ENCODE results near the gene KRT28. TPM values are rescaled to one million over a fixed set of nuclear protein-coding genes. Genes with fewer than 3 reads are reported as not detected.

KRT28 gene
- total and polyA plus RNA-seq, 2 donors (not counting 1 experiment from before 2014, with no cell fraction given), result not detected

GRCh38 chr17:40844671-40845107 is 44.9 kb upstream of the KRT28 start:
- Histone ChIP-seq H3K36me3 (ENCODE audit: control insufficient read depth, insufficient read depth, low read length) (no peaks in the 10 kb centered on the region), H3K4me1 (ENCODE audit: control insufficient read depth, extremely low read depth, insufficient read depth, low read length) (no peaks in the 10 kb centered on the region), H3K27ac (ENCODE audit: insufficient read depth, low read length) (no peak overlapping the region), H4K20me1 (ENCODE audit: control insufficient read depth, extremely low read depth, insufficient read depth, low read length) (no peaks in the 10 kb centered on the region), H3K27me3 (ENCODE audit: control insufficient read depth, insufficient read depth, low read length) (no peaks in the 10 kb centered on the region), H3K4me3 (replicated peaks in 1 of 4; ENCODE audit: control extremely low read depth in 1 of 4, insufficient read depth in 1 of 4, low read depth in 3 of 4, low read length in 4 of 4) (no peak overlapping the region), H3K9ac (ENCODE audit: insufficient read depth, low read length) (no peak overlapping the region), H2AFZ (ENCODE audit: low read length) (no peak overlapping the region), H3K79me2 (ENCODE audit: control insufficient read depth, insufficient read depth, low read length) (no peaks in the 10 kb centered on the region), H3K9me3 (ENCODE audit: control insufficient read depth, insufficient read depth, low read depth, low read length) (no peaks in the 10 kb centered on the region), H3K4me2 (ENCODE audit: extremely low read depth, insufficient read depth, low read length) (no peak overlapping the region)
- DNase-seq (ENCODE audit: low read depth in 2 of 2), result no peak
- TF ChIP-seq EZH2 (IDR thresholded peaks at IDR 0.05; ENCODE audit: low read length, missing control alignments), result no peak
- no peak for TF ChIP-seq CTCF (conservative IDR thresholded peaks at IDR 0.05 in 1 of 2, IDR thresholded peaks at IDR 0.05 in 1 of 2; ENCODE audit: low read depth in 1 of 2, low read length in 2 of 2)

GRCh38 chr17:40843242-40843641 is 43.5 kb upstream of the KRT28 start:
- H4K20me1 ChIP-seq (ENCODE audit: control insufficient read depth, extremely low read depth, insufficient read depth, low read length), result no peaks in the 10 kb centered on the region
- no peak for TF ChIP-seq CTCF (conservative IDR thresholded peaks at IDR 0.05 in 1 of 2, IDR thresholded peaks at IDR 0.05 in 1 of 2; ENCODE audit: low read depth in 1 of 2, low read length in 2 of 2)
- TF ChIP-seq EZH2 (IDR thresholded peaks at IDR 0.05; ENCODE audit: low read length, missing control alignments), result no peak
- H2AFZ ChIP-seq (ENCODE audit: low read length), result no peak overlapping the region
- no peaks in the 10 kb centered on the region for H3K27me3 ChIP-seq (ENCODE audit: control insufficient read depth, insufficient read depth, low read length)
- H3K4me1 ChIP-seq (ENCODE audit: control insufficient read depth, extremely low read depth, insufficient read depth, low read length), result no peaks in the 10 kb centered on the region
- H3K9me3 ChIP-seq (ENCODE audit: control insufficient read depth, insufficient read depth, low read depth, low read length), result no peaks in the 10 kb centered on the region
- DNase-seq (ENCODE audit: low read depth in 2 of 2), result no peak
- no peak overlapping the region for H3K9ac ChIP-seq (ENCODE audit: insufficient read depth, low read length)
- no peak overlapping the region for H3K4me2 ChIP-seq (ENCODE audit: extremely low read depth, insufficient read depth, low read length)
- H3K4me3 ChIP-seq (replicated peaks in 1 of 4; ENCODE audit: control extremely low read depth in 1 of 4, insufficient read depth in 1 of 4, low read depth in 3 of 4, low read length in 4 of 4), result no peak overlapping the region
- no peaks in the 10 kb centered on the region for H3K79me2 ChIP-seq (ENCODE audit: control insufficient read depth, insufficient read depth, low read length)
- no peak overlapping the region for H3K27ac ChIP-seq (ENCODE audit: insufficient read depth, low read length)
- no peaks in the 10 kb centered on the region for H3K36me3 ChIP-seq (ENCODE audit: control insufficient read depth, insufficient read depth, low read length)

GRCh38 chr17:40841246-40841645 is 41.5 kb upstream of the KRT28 start:
- no peak overlapping the region for H3K27ac ChIP-seq (ENCODE audit: insufficient read depth, low read length)
- no peaks in the 10 kb centered on the region for H3K9me3 ChIP-seq (ENCODE audit: control insufficient read depth, insufficient read depth, low read depth, low read length)
- no peak overlapping the region for H3K4me2 ChIP-seq (ENCODE audit: extremely low read depth, insufficient read depth, low read length)
- no peaks in the 10 kb centered on the region for H3K79me2 ChIP-seq (ENCODE audit: control insufficient read depth, insufficient read depth, low read length)
- no peak overlapping the region for H3K4me3 ChIP-seq (replicated peaks in 1 of 4; ENCODE audit: control extremely low read depth in 1 of 4, insufficient read depth in 1 of 4, low read depth in 3 of 4, low read length in 4 of 4)
- no peaks in the 10 kb centered on the region for H3K27me3 ChIP-seq (ENCODE audit: control insufficient read depth, insufficient read depth, low read length)
- no peak for DNase-seq (ENCODE audit: low read depth in 2 of 2)
- H2AFZ ChIP-seq (ENCODE audit: low read length), result no peak overlapping the region
- no peaks in the 10 kb centered on the region for H4K20me1 ChIP-seq (ENCODE audit: control insufficient read depth, extremely low read depth, insufficient read depth, low read length)
- H3K36me3 ChIP-seq (ENCODE audit: control insufficient read depth, insufficient read depth, low read length), result no peaks in the 10 kb centered on the region
- H3K9ac ChIP-seq (ENCODE audit: insufficient read depth, low read length), result no peak overlapping the region
- no peaks in the 10 kb centered on the region for H3K4me1 ChIP-seq (ENCODE audit: control insufficient read depth, extremely low read depth, insufficient read depth, low read length)
- no peak for TF ChIP-seq EZH2 (IDR thresholded peaks at IDR 0.05; ENCODE audit: low read length, missing control alignments)
- TF ChIP-seq CTCF (conservative IDR thresholded peaks at IDR 0.05 in 1 of 2, IDR thresholded peaks at IDR 0.05 in 1 of 2; ENCODE audit: low read depth in 1 of 2, low read length in 2 of 2), result no peak

Measured in fibroblast of lung (primary cell).